T-helper 2 cell (primary cell): ENCODE data around the gene RFX8.
"Not testable (repeated sequence)": the region's sequence is repeated elsewhere in the genome, so short reads cannot be mapped to it uniquely, and the experiment has no call there.

Experiments used
- DNase-seq, 5 experiments: peaks; one replicate each; pipeline versions ENCODE4 v3.0.0 to v3.0.0-alpha.2; 2012 to 2022

RFX8 gene

GRCh38 chr2:101374821-101375561 lies 99.9 kb downstream of the RFX8 start:
- DNase-seq = no peak

GRCh38 chr2:101372792-101373191 lies 102.1 kb downstream of the RFX8 start:
- DNase-seq = no peak

- DNase-seq = no peak
These were observed 103.3 kb downstream of the RFX8 start for GRCh38 chr2:101371636-101372035.

GRCh38 chr2:101369100-101369499 lies 105.8 kb downstream of the RFX8 start:
- no peak for DNase-seq

- no peak for DNase-seq
These were observed 106.5 kb downstream of the RFX8 start for GRCh38 chr2:101368376-101368775.

GRCh38 chr2:101367508-101367907 lies 107.4 kb downstream of the RFX8 start:
- no peak for DNase-seq

GRCh38 chr2:101364878-101365277 lies 110.0 kb downstream of the RFX8 start:
- no peak for DNase-seq

GRCh38 chr2:101362777-101363176 lies 112.1 kb downstream of the RFX8 start:
- DNase-seq = no peak

GRCh38 chr2:101362316-101362715 lies 112.6 kb downstream of the RFX8 start:
- peak in 1 of 5 experiments; percentile 57 for DNase-seq

GRCh38 chr2:101361522-101361921 lies 113.4 kb downstream of the RFX8 start:
- peak in 1 of 5 experiments; percentile 87 for DNase-seq

- no peak for DNase-seq
These were observed 113.8 kb downstream of the RFX8 start for GRCh38 chr2:101361121-101361520.

GRCh38 chr2:101360232-101360631 lies 114.7 kb downstream of the RFX8 start:
- DNase-seq = peak in 1 of 5 experiments; percentile 11

- no peak for DNase-seq
These were observed 115.4 kb downstream of the RFX8 start for GRCh38 chr2:101359410-101359954.

- no peak for DNase-seq
These were observed 117.5 kb downstream of the RFX8 start for GRCh38 chr2:101357376-101357775.

- no peak for DNase-seq
These were observed 118.4 kb downstream of the RFX8 start for GRCh38 chr2:101356521-101356920.

GRCh38 chr2:101356055-101356454 lies 118.9 kb downstream of the RFX8 start:
- no peak for DNase-seq

- no peak for DNase-seq
These were observed 119.4 kb downstream of the RFX8 start for GRCh38 chr2:101355401-101356054.

GRCh38 chr2:101354420-101355311 lies 120.2 kb downstream of the RFX8 start:
- no peak for DNase-seq

- DNase-seq = not testable (repeated sequence)
These were observed 122.3 kb downstream of the RFX8 start for GRCh38 chr2:101352631-101353030.

GRCh38 chr2:101351207-101351606 lies 123.7 kb downstream of the RFX8 start:
- DNase-seq = no peak

GRCh38 chr2:101349893-101350662 lies 124.8 kb downstream of the RFX8 start:
- peak in 1 of 5 experiments; percentile 70 for DNase-seq

GRCh38 chr2:101348883-101349282 lies 126.0 kb downstream of the RFX8 start:
- DNase-seq = no peak
